Activated CD8-positive, alpha-beta T cell treated with anti-CD3 and anti-CD28 coated beads, Interleukin-2, amount 10 ng/mL, durations not matched to agents 7 days and 5 days (primary cell): Measurements from ENCODE around the gene TMEM131. TPM values are rescaled to one million over a fixed set of nuclear protein-coding genes. Genes with fewer than 3 reads are reported as not detected.
A peak's percentile ranks its signal among the peaks of the same experiment; 100 is the strongest.

ENCODE experiments used
- ATAC-seq: fragments of 150-1000 bp; cut with Tn5 transposase; one replicate; pipeline ENCODE4 v1.10.0; 2021; ENCODE audit warnings: moderate library complexity
- CTCF ChIA-PET: fragments of 350-600 bp; sonication (Branson Sonifier 250); formaldehyde crosslinking; loops from one replicate; lab custom pipeline; 2021; ENCODE audit warnings: antibody characterized with exemption; lab: Charles Lee
- POLR2A ChIA-PET: fragments of 350-600 bp; sonication (Branson Sonifier 250); formaldehyde crosslinking; loops from one replicate; lab custom pipeline; 2021; ENCODE audit warnings: antibody characterized with exemption; lab: Charles Lee
- DNase-seq: peaks from one replicate; pipeline ENCODE4 v3.0.0-alpha.2; 2020
- H3K27ac Mint-ChIP-seq: one replicate; pipeline ENCODE4 v1.8.0; 2021; ENCODE audit warnings: mild to moderate bottlenecking, mixed read lengths
- H3K27me3 Mint-ChIP-seq: one replicate; pipeline ENCODE4 v1.8.0; 2021; ENCODE audit warnings: low read depth, mixed read lengths
- H3K36me3 Mint-ChIP-seq: one replicate; pipeline ENCODE4 v1.8.0; 2021; ENCODE audit warnings: low read depth, mixed read lengths
- H3K4me1 Mint-ChIP-seq: one replicate; pipeline ENCODE4 v1.8.0; 2021; ENCODE audit warnings: low read depth, mixed read lengths
- H3K4me3 Mint-ChIP-seq: one replicate; pipeline ENCODE4 v1.8.0; 2021; ENCODE audit warnings: mild to moderate bottlenecking, mixed read lengths
- H3K9me3 Mint-ChIP-seq: one replicate; pipeline ENCODE4 v1.8.0; 2022; ENCODE audit warnings: mixed read lengths; ENCODE audit not compliant: insufficient read depth
- total RNA-seq, 2 experiments: library from RNA; stranded (reverse); gene quantifications; one replicate each; pipeline ENCODE4 v1.2.3, GENCODE V29; 2021

Gene TMEM131
- total RNA-seq, 2 experiments from 2014 or later, result 35.9 to 40.7 TPM

DNA sequence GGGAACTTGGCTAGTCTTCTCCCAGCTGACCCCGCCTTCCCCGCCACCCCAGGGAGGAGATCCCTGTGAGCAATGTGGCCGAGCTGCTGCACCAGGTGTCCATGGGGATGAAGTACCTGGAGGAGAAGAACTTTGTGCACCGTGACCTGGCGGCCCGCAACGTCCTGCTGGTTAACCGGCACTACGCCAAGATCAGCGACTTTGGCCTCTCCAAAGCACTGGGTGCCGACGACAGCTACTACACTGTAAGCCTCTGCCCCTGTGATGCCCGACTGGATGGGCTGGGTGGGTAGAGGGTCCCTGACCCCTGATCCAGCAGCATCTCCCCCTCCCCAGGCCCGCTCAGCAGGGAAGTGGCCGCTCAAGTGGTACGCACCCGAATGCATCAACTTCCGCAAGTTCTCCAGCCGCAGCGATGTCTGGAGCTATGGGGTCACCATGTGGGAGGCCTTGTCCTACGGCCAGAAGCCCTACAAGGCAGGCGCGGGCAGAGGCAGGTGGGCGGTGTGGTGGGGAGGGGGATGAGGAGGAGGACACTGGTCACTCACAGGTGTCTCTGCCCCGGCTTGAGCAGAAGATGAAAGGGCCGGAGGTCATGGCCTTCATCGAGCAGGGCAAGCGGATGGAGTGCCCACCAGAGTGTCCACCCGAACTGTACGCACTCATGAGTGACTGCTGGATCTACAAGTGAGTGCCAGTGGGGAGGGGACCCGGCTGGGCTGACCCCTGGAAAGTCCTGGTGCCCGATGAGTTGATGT is 258.1 kb downstream of the TMEM131 start:
- ATAC-seq (no peak), DNase-seq (no peak)
- Mint-ChIP-seq H3K9me3 (no peaks in the 10 kb centered on the region), H3K4me3 (no peak overlapping the region), H3K4me1 (peaks cover 35% of the 10 kb centered on the region), H3K36me3 (peaks cover 71% of the 10 kb centered on the region), H3K27me3 (no peaks in the 10 kb centered on the region), H3K27ac (peak overlapping the region; percentile 6)
- CTCF ChIA-PET, result no interaction called here
- POLR2A ChIA-PET, result interaction anchor here (2.3 kb wide), 1 partner anchor 24 kb away, joined by 5 read pairs; the partner anchor contains the start of gene ZAP70

GRCh38 chr2:97736608-97737330 is 259.0 kb downstream of the TMEM131 start:
- Mint-ChIP-seq H3K4me1 (peaks cover 27% of the 10 kb centered on the region), H3K4me3 (no peak overlapping the region), H3K27me3 (no peaks in the 10 kb centered on the region), H3K9me3 (no peaks in the 10 kb centered on the region), H3K27ac (peak overlapping the region; percentile 75), H3K36me3 (peaks cover 70% of the 10 kb centered on the region)
- DNase-seq (no peak), ATAC-seq (no peak)
- CTCF ChIA-PET, result no interaction called here
- POLR2A ChIA-PET, result interaction anchor here (1.4 to 2.3 kb wide), 2 partner anchors 18 to 24 kb away, joined by 3 to 5 read pairs; partner anchors contain the start of gene ZAP70

DNA sequence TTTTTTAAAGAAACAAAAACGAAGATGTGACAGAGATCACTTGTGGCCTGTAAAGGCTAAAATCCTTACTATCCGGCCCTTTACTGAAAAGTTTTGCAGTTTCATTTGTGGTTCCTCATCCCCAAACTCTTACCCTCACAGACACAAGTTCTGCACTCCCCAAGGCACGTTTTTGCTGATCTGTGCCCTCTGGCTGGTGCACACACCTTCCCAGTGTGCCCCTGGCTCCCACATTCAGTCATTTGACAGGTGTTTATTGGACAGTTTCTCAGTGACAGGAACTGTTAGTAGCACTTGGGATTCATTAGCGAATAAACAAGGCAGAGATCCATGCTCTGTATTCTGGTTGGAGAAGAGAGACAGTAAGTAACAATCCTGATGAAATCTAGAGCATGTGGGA is 259.6 kb downstream of the TMEM131 start:
- H3K36me3 Mint-ChIP-seq, result peaks cover 71% of the 10 kb centered on the region
- H3K4me3 Mint-ChIP-seq, result no peak overlapping the region
- no peaks in the 10 kb centered on the region for H3K27me3 Mint-ChIP-seq
- ATAC-seq, result no peak
- POLR2A ChIA-PET, result interaction anchor here (1.4 to 2.3 kb wide), 2 partner anchors 18 to 23 kb away, joined by 3 to 5 read pairs; partner anchors contain the start of gene ZAP70
- no peaks in the 10 kb centered on the region for H3K9me3 Mint-ChIP-seq
- peak overlapping the region; percentile 5 for H3K27ac Mint-ChIP-seq
- no peak for DNase-seq
- H3K4me1 Mint-ChIP-seq, result peaks cover 25% of the 10 kb centered on the region
- CTCF ChIA-PET, result no interaction called here

- Mint-ChIP-seq H3K27me3 (no peaks in the 10 kb centered on the region), H3K4me1 (peaks cover 19% of the 10 kb centered on the region), H3K27ac (no peak overlapping the region), H3K4me3 (no peak overlapping the region), H3K36me3 (peaks cover 71% of the 10 kb centered on the region), H3K9me3 (no peaks in the 10 kb centered on the region)
- ChIA-PET POLR2A (interaction anchor here (0.5 kb wide), 1 partner anchor 12 kb away, joined by 5 read pairs; no protein-coding TSS in a partner anchor), CTCF (interaction anchor here (0.8 kb wide), 1 partner anchor 25 kb away, joined by 3 read pairs; no protein-coding TSS in a partner anchor)
- ATAC-seq (no peak), DNase-seq (no peak)
These were observed 260.6 kb downstream of the TMEM131 start for GRCh38 chr2:97735161-97735561.

GRCh38 chr2:97734061-97735051 is 261.4 kb downstream of the TMEM131 start:
- peaks cover 17% of the 10 kb centered on the region for H3K4me1 Mint-ChIP-seq
- POLR2A ChIA-PET, result interaction anchor here (0.5 to 1.0 kb wide), 2 partner anchors 11 to 14 kb away, joined by 3 to 5 read pairs; no protein-coding TSS in a partner anchor
- no peaks in the 10 kb centered on the region for H3K27me3 Mint-ChIP-seq
- DNase-seq (no peak), ATAC-seq (no peak)
- CTCF ChIA-PET, result no interaction called here
- H3K4me3 Mint-ChIP-seq, result no peak overlapping the region
- H3K9me3 Mint-ChIP-seq, result peaks cover 3% of the 10 kb centered on the region
- peaks cover 74% of the 10 kb centered on the region for H3K36me3 Mint-ChIP-seq
- no peak overlapping the region for H3K27ac Mint-ChIP-seq

- POLR2A ChIA-PET, result no interaction called here
- Mint-ChIP-seq H3K4me3 (no peak overlapping the region), H3K36me3 (peaks cover 75% of the 10 kb centered on the region), H3K27me3 (no peaks in the 10 kb centered on the region), H3K27ac (no peak overlapping the region), H3K4me1 (peaks cover 17% of the 10 kb centered on the region), H3K9me3 (peaks cover 8% of the 10 kb centered on the region)
- no peak for DNase-seq
- CTCF ChIA-PET, result no interaction called here
- no peak for ATAC-seq
These were observed 262.3 kb downstream of the TMEM131 start for GRCh38 chr2:97733341-97734035.

DNA sequence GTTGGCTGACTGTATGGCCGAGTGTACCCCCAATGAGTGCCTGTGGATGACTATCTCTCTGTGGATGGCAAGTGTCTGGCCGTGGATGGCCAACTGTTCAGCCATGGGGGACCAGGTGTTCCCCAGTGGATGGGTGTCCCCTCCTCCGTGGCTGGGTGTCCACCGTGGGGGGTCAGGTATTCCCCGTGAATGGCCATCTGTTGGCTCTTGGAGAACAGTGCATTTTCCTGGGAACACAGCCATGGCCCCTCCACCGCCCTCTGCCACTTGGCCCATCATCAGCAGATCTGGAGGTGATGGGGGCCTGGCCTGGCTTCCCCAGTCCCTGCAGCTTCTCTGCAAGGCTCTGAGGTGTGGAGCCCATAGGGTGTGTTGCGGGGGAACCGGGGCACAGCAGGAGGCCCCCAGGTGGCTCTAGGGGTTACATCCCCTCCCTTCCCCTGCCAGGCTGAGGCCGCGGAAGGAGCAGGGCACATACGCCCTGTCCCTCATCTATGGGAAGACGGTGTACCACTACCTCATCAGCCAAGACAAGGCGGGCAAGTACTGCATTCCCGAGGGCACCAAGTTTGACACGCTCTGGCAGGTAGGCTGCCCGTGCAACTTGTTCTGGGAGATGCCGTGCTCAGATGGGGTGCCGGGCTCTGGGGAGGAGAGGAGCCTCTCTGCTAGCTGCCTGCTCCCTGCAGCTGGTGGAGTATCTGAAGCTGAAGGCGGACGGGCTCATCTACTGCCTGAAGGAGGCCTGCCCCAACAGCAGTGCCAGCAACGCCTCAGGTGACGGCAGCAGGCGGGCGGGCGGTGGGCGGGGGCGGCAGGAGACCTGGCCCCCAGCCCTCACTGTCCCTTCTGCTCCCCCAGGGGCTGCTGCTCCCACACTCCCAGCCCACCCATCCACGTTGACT is 263.1 kb downstream of the TMEM131 start:
- Mint-ChIP-seq H3K4me3 (no peak overlapping the region), H3K27me3 (no peaks in the 10 kb centered on the region), H3K36me3 (peaks cover 78% of the 10 kb centered on the region), H3K4me1 (peaks cover 21% of the 10 kb centered on the region), H3K9me3 (peaks cover 8% of the 10 kb centered on the region), H3K27ac (no peak overlapping the region)
- DNase-seq (no peak), ATAC-seq (no peak)
- CTCF ChIA-PET, result no interaction called here
- POLR2A ChIA-PET, result no interaction called here

DNA sequence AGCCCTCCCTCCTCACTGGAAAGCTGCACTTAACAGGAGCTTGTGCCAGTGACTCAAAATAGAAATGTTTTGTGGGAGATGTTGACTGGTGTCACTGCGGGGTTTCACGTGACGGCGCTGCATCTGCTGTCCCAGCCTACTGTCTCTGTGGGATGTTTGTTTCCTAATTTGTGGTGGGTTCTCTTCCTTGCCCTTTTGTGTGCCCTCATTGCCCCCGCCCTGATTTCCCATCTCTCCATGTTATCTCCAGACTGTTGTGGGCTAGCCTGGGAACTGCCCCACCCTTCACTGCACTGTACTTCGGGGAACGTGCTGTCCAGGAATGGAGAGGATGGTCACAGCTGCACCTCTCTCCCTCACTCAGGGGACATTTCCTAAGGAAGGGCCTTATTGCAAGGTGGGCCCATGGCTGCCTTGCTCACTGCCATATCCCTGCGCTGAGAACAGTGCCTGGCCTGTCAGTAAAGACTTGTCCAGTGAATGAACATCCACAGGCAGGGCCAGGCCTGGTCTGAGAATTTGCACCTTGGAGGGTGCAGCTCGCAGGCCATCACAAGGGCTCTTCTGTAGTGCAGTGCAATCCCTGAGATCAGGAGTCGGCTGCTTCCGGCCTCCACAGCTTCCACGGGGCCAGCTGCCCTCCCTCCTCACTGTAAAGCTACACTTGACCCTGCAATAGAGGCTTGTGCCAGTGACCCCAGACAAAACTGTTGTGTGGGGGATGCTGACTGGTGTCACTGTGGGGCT is 264.3 kb downstream of the TMEM131 start:
- ChIA-PET POLR2A (interaction anchor here (0.9 kb wide), 1 partner anchor 11 kb away, joined by 3 read pairs; no protein-coding TSS in a partner anchor), CTCF (interaction anchor here (2.6 kb wide), 1 partner anchor 9 kb away, joined by 26 read pairs; no protein-coding TSS in a partner anchor)
- H3K27ac Mint-ChIP-seq, result peak overlapping the region; percentile 50
- H3K9me3 Mint-ChIP-seq, result peaks cover 8% of the 10 kb centered on the region
- no peak overlapping the region for H3K4me3 Mint-ChIP-seq
- peaks cover 31% of the 10 kb centered on the region for H3K4me1 Mint-ChIP-seq
- DNase-seq (no peak), ATAC-seq (no peak)
- no peaks in the 10 kb centered on the region for H3K27me3 Mint-ChIP-seq
- H3K36me3 Mint-ChIP-seq, result peaks cover 81% of the 10 kb centered on the region

GRCh38 chr2:97730245-97730644 is 265.5 kb downstream of the TMEM131 start:
- Mint-ChIP-seq H3K4me3 (no peak overlapping the region), H3K36me3 (peaks cover 89% of the 10 kb centered on the region), H3K27me3 (no peaks in the 10 kb centered on the region), H3K27ac (no peak overlapping the region), H3K4me1 (peaks cover 43% of the 10 kb centered on the region), H3K9me3 (peaks cover 12% of the 10 kb centered on the region)
- ChIA-PET POLR2A (interaction anchor here (0.6 to 0.8 kb wide), 2 partner anchors 11 to 15 kb away, joined by 3 to 4 read pairs; no protein-coding TSS in a partner anchor), CTCF (interaction anchor here (0.7 to 3.0 kb wide), 6 partner anchors 10 to 140 kb away, joined by 3 to 26 read pairs (median 4); no protein-coding TSS in a partner anchor)
- ATAC-seq, result no peak
- DNase-seq, result no peak
